Measurements from ENCODE around the gene ALK. TPM values are rescaled to one million over a fixed set of nuclear protein-coding genes. Genes with fewer than 3 reads are reported as not detected.
A peak's percentile ranks its signal among the peaks of the same experiment; 100 is the strongest.

ALK gene
- total RNA-seq, 2 donors from 2014 or later = under 0.01 to 0.26 TPM

DNA sequence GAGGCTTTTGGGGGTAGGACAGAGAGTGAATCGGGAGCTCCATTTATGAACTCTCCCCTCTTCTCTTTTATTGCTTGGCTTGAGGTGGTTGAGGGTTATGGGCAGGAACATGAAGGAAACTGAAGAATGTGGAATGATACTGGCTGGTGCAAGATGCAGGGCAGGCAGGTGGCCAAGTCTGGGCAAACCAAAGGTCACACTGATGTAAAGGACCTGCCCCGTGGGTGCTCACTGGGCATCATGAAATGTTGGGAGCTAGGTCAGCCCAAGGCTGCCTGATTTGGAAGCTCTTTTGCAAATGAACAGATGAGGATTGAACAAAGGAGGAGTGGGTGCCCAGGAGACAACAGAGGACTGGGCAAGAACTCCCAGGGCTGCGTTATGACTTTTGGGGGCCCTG is 477.2 kb downstream of the ALK start:
- peak in 1 of 4 donors; percentile 29 for DNase-seq
- H3K36me3 ChIP-seq (replicated peaks in 1 of 2; ENCODE audit: insufficient read depth in 1 of 2, low read depth in 2 of 2) = no peaks in the 10 kb centered on the region
- H3K4me3 ChIP-seq = no peak overlapping the region
- no peaks in the 10 kb centered on the region for H3K9me3 ChIP-seq
- H3K27me3 ChIP-seq = no peaks in the 10 kb centered on the region
- peaks cover 9% of the 10 kb centered on the region for H3K4me1 ChIP-seq
- WGBS, 2 donors = 75% methylated on average over 3 of the region's 3 CpGs
- intact Hi-C loops (cut with DNase I) = no loop called here
- ATAC-seq = no peak
- no peak overlapping the region for H3K27ac ChIP-seq
- TF ChIP-seq POLR2A (IDR thresholded peaks at IDR 0.05) = no peak

DNA sequence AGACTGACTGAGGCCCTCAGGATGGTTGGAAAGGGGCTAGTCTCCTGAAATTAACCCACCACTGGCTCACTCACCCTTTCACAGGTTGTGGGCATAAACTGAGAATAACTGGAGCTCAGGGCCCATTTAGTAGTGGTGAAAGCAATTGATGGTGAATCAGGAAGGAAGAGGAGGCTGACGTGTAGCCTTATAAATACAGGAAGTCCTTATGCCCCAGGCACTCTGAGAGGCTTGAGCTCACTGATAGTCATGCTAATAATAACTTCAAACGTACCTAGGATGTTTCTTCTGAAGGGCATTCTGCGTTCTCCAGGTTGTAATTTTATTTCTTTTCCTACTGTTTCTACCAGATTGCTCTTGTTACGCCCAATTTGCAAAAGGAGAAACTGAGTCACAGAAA is 477.8 kb downstream of the ALK start:
- DNase-seq = peak in 1 of 4 donors; percentile 4
- no peak for ATAC-seq
- Histone ChIP-seq H3K27me3 (no peaks in the 10 kb centered on the region), H3K4me3 (no peak overlapping the region), H3K36me3 (replicated peaks in 1 of 2; ENCODE audit: insufficient read depth in 1 of 2, low read depth in 2 of 2) (no peaks in the 10 kb centered on the region), H3K4me1 (peaks cover 9% of the 10 kb centered on the region), H3K9me3 (no peaks in the 10 kb centered on the region), H3K27ac (no peak overlapping the region)
- TF ChIP-seq POLR2A (IDR thresholded peaks at IDR 0.05) = no peak
- TF ChIP-seq, protein P1, sequence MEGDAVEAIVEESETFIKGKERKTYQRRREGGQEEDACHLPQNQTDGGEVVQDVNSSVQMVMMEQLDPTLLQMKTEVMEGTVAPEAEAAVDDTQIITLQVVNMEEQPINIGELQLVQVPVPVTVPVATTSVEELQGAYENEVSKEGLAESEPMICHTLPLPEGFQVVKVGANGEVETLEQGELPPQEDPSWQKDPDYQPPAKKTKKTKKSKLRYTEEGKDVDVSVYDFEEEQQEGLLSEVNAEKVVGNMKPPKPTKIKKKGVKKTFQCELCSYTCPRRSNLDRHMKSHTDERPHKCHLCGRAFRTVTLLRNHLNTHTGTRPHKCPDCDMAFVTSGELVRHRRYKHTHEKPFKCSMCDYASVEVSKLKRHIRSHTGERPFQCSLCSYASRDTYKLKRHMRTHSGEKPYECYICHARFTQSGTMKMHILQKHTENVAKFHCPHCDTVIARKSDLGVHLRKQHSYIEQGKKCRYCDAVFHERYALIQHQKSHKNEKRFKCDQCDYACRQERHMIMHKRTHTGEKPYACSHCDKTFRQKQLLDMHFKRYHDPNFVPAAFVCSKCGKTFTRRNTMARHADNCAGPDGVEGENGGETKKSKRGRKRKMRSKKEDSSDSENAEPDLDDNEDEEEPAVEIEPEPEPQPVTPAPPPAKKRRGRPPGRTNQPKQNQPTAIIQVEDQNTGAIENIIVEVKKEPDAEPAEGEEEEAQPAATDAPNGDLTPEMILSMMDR (IDR thresholded peaks at IDR 0.05) = no peak
- intact Hi-C loops (cut with DNase I) = no loop called here
- 33 to 40% methylated on average over 4 of the region's 4 CpGs for WGBS, 2 donors

DNA sequence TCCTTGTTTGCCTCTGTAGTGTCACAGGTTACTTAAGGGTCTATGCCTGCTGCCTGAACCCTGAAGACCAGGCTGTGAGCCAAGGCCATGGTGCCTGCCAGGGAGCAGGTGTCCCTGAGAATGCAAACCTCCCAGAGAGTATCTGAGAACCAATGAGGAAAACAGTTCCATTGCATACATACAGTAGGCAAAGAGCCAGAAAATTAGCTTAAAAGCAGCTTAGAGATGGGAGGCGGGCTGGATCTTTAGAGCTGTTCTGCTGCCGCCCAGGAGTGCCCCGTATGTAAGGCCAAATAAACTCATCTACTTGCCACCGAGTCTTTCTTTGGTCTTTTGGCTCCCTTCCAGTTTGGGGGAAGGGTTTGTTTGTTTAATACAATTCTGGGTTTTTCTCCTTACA is 478.2 kb downstream of the ALK start:
- WGBS, 2 donors = 27 to 33% methylated on average over 4 of the region's 4 CpGs
- DNase-seq = peak; percentile 48 to 83 (median 68)

DNA sequence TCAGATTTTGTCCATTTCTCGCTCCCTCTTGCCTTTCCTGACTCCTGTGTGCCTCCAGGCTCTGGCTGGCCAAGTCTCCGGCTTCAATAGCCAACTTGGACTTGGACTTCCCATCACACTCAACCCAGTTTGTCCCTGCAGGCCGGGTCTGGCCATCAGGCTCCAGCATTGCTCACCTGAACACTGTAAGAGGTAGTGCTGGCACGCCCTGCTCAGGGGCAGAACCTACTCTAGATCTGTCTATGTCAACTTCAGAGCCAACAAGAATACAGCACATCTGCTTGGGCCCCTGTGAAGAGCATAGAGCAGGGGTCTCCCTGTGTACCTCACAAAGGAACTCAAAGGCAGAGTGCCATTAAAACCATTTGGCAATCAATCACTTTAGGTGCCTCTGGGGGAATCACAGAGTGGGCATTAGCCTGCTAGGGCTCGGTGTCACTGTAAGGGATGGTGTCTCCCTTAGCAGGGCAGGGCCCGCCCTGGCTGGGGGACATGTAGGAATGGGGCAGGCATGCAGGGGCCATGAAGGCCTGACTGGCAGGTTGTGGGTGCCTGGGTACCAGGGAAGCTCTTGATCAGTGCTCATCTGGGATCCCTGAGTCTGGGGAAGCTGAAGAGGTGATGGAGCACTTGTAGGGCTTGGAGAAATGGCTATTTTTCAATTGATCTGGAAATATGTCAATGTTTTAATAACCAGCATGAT is 480.3 kb downstream of the ALK start:
- no peaks in the 10 kb centered on the region for H3K9me3 ChIP-seq
- H3K36me3 ChIP-seq (replicated peaks in 1 of 2; ENCODE audit: insufficient read depth in 1 of 2, low read depth in 2 of 2) = no peaks in the 10 kb centered on the region
- WGBS, 2 donors = 86 to 95% methylated on average over 6 of the region's 6 CpGs
- no peaks in the 10 kb centered on the region for H3K27me3 ChIP-seq
- H3K4me1 ChIP-seq = peaks cover 9% of the 10 kb centered on the region
- H3K4me3 ChIP-seq = no peak overlapping the region
- no peak for TF ChIP-seq POLR2A (IDR thresholded peaks at IDR 0.05)
- no peak overlapping the region for H3K27ac ChIP-seq
- DNase-seq (no peak), ATAC-seq (no peak)
- intact Hi-C loops (cut with DNase I) = no loop called here

More for the DNA sequence above, 478.2 kb downstream of the ALK start:
- intact Hi-C loops (cut with DNase I) = no loop called here
- peaks cover 9% of the 10 kb centered on the region for H3K4me1 ChIP-seq
- no peak overlapping the region for H3K27ac ChIP-seq
- H3K36me3 ChIP-seq (replicated peaks in 1 of 2; ENCODE audit: insufficient read depth in 1 of 2, low read depth in 2 of 2) = no peaks in the 10 kb centered on the region
- peak; percentile 33 for ATAC-seq
- H3K27me3 ChIP-seq = no peaks in the 10 kb centered on the region
- H3K9me3 ChIP-seq = no peaks in the 10 kb centered on the region
- TF ChIP-seq, protein P1 (IDR thresholded peaks at IDR 0.05) = no peak
- no peak for TF ChIP-seq POLR2A (IDR thresholded peaks at IDR 0.05)
- H3K4me3 ChIP-seq = no peak overlapping the region

DNA sequence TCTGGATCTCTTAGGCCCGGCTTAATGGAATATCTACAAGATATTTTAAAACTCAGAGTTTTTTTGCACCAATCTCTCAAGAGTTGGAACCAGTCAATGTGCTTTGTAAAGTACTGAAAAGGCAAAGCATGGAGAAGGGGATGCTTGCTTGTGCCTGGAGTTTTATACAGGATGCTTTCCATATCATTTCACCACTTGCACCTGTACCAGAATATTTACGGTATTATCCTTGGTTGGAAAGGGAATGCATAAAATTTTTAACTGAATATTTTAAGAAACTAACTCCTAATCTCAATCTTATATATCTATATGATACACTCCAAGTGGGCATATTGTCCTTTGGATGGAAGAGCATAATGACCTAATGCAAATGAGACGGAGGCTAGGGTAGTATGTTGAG is 487.5 kb downstream of the ALK start:
- Histone ChIP-seq H3K27ac (no peak overlapping the region), H3K4me3 (no peak overlapping the region), H3K36me3 (replicated peaks in 1 of 2; ENCODE audit: insufficient read depth in 1 of 2, low read depth in 2 of 2) (no peaks in the 10 kb centered on the region), H3K4me1 (peaks cover 24% of the 10 kb centered on the region), H3K27me3 (no peaks in the 10 kb centered on the region), H3K9me3 (no peaks in the 10 kb centered on the region)
- intact Hi-C loops (cut with DNase I) = no loop called here
- ATAC-seq = no peak
- WGBS, 2 donors = 93 to 95% methylated on average over 3 of the region's 3 CpGs
- DNase-seq = no peak
- TF ChIP-seq, protein P1 (IDR thresholded peaks at IDR 0.05) = no peak
- no peak for TF ChIP-seq POLR2A (IDR thresholded peaks at IDR 0.05)

DNA sequence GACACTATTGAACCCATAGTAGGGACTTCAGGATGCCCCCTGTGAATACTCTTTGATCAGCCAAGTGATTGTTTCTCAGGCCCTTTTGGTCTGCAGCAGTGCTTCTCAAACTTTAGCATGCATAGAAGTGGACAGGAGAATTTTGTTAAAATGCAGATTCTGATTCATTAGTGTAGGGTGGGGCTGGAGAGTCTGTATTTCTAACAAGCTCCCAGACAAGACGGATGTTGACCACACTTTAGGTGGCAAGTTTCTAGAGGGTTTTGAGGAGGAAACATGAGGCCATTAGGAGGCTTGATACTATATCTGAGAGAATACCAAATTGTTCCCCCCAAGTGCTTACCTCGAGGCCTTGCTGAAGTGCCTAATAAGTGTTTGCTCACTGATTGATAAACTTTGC is 488.3 kb downstream of the ALK start:
- Histone ChIP-seq H3K4me3 (no peak overlapping the region), H3K27me3 (no peaks in the 10 kb centered on the region), H3K9me3 (no peaks in the 10 kb centered on the region), H3K4me1 (peaks cover 24% of the 10 kb centered on the region), H3K36me3 (replicated peaks in 1 of 2; ENCODE audit: insufficient read depth in 1 of 2, low read depth in 2 of 2) (no peaks in the 10 kb centered on the region), H3K27ac (no peak overlapping the region)
- ATAC-seq (no peak), DNase-seq (no peak)
- WGBS, 2 donors = 75 to 80% methylated on average over 2 of the region's 2 CpGs
- no peak for TF ChIP-seq POLR2A (IDR thresholded peaks at IDR 0.05)
- TF ChIP-seq, protein P1 (IDR thresholded peaks at IDR 0.05) = no peak
- intact Hi-C loops (cut with DNase I) = no loop called here
